ENCODE measurements around the gene MCC. TPM values are rescaled to one million over a fixed set of nuclear protein-coding genes. Genes with fewer than 3 reads are reported as not detected.
A peak's percentile ranks its signal among the peaks of the same experiment; 100 is the strongest.

MCC gene
- total RNA-seq, 1 experiment from 2014 or later: 7.1 TPM

DNA sequence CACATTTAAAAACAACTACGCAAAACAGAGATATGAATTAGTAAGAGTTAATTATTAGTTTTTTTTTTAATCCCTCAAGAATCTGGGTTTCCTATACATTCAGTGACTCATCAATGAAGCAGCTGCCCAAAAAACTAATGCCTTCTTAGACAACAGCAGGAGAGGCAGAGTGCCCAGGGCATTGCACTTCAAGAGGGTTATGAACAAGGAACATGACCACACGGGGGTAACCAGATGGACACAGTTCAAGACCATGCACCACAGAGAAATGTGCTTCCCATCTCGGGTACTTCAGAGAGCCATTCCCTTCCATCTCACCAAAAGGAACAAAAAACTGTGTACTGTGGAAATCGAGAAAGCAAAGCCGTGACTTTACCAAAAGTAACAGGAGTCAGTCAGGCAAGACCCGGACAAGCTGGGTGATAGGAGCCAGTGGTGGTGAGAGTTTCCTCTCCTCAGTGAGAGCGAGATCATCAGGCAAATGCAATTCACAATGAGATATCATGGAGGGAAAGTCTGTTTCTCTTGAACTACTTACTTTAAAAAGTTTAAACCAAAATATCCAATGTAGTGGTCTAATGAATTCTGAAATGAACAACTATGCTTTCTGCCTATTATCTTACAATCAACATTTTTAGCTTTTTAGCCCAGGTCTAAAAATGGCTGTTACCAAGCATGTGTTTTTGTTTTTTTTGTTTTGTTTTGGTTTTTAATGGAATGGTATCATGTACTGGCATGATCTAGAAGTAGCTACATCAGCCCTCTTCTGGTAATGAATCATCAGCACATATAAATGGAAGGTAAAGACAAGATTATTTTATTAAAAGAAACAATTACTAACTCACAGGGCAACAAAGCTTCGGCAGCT lies 245.5 kb downstream of the MCC start:
- ChIA-PET POLR2A (ENCODE audit: unreplicated experiment) (no interaction called here), CTCF (no interaction called here)
- Histone ChIP-seq H3K36me3 (ENCODE audit: low read depth, low read length) (no peaks in the 10 kb centered on the region), H3K4me3 (ENCODE audit: low read length) (no peak overlapping the region), H3K9ac (ENCODE audit: low read length) (no peak overlapping the region), H3K79me2 (ENCODE audit: low read length) (no peaks in the 10 kb centered on the region), H3K9me2 (replicated peaks; ENCODE audit: low read length) (no peaks in the 10 kb centered on the region), H3K4me1 (ENCODE audit: insufficient read depth, low read length) (0 out of 2 replicates have a peak, but pooled peaks cover 13% of the 10 kb centered on the region), H3K27ac (ENCODE audit: low read length) (no peak overlapping the region), H3K4me2 (ENCODE audit: low read length) (no peak overlapping the region), H3K9me3 (ENCODE audit: low read length) (no peaks in the 10 kb centered on the region), H3F3A (ENCODE audit: low read length, unreplicated experiment) (no peaks in the 10 kb centered on the region), H3K27me3 (ENCODE audit: low read length) (peaks cover 6% of the 10 kb centered on the region; the same call in 1 of the 2 replicates), H2AFZ (ENCODE audit: low read length) (no peak overlapping the region), H4K20me1 (ENCODE audit: low read length) (no peaks in the 10 kb centered on the region)
- no TSS peak for BruUV-seq (replicated peaks)
- intact Hi-C loops (cut with micrococcal nuclease): no loop called here
- ATAC-seq (peak; percentile 35; the same call in 1 of the 2 replicates), DNase-seq (peak; percentile 36)
- no peak for TF ChIP-seq EZH2 (IDR thresholded peaks at IDR 0.05; ENCODE audit: low read length, unreplicated experiment)
- no peak for TF ChIP-seq EZH2phosphoT487 (IDR thresholded peaks at IDR 0.05; ENCODE audit: borderline replicate concordance, low read length)
- TF ChIP-seq, protein P1, sequence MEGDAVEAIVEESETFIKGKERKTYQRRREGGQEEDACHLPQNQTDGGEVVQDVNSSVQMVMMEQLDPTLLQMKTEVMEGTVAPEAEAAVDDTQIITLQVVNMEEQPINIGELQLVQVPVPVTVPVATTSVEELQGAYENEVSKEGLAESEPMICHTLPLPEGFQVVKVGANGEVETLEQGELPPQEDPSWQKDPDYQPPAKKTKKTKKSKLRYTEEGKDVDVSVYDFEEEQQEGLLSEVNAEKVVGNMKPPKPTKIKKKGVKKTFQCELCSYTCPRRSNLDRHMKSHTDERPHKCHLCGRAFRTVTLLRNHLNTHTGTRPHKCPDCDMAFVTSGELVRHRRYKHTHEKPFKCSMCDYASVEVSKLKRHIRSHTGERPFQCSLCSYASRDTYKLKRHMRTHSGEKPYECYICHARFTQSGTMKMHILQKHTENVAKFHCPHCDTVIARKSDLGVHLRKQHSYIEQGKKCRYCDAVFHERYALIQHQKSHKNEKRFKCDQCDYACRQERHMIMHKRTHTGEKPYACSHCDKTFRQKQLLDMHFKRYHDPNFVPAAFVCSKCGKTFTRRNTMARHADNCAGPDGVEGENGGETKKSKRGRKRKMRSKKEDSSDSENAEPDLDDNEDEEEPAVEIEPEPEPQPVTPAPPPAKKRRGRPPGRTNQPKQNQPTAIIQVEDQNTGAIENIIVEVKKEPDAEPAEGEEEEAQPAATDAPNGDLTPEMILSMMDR (conservative IDR thresholded peaks at IDR 0.05; ENCODE audit: low read depth, low read length): no peak

GRCh38 chr5:113240951-113241726 lies 247.1 kb downstream of the MCC start:
- Histone ChIP-seq H3K27ac (ENCODE audit: low read length) (no peak overlapping the region), H3K4me2 (ENCODE audit: low read length) (no peak overlapping the region), H3K4me1 (ENCODE audit: insufficient read depth, low read length) (peaks cover 21% of the 10 kb centered on the region), H2AFZ (ENCODE audit: low read length) (no peak overlapping the region), H4K20me1 (ENCODE audit: low read length) (no peaks in the 10 kb centered on the region), H3K79me2 (ENCODE audit: low read length) (no peaks in the 10 kb centered on the region), H3K4me3 (ENCODE audit: low read length) (no peak overlapping the region), H3K27me3 (ENCODE audit: low read length) (peaks cover 6% of the 10 kb centered on the region; the same call in 1 of the 2 replicates), H3K9ac (ENCODE audit: low read length) (no peak overlapping the region), H3F3A (ENCODE audit: low read length, unreplicated experiment) (no peaks in the 10 kb centered on the region), H3K9me3 (ENCODE audit: low read length) (no peaks in the 10 kb centered on the region), H3K9me2 (replicated peaks; ENCODE audit: low read length) (no peaks in the 10 kb centered on the region), H3K36me3 (ENCODE audit: low read depth, low read length) (no peaks in the 10 kb centered on the region)
- intact Hi-C loops (cut with micrococcal nuclease): no loop called here
- no peak for TF ChIP-seq EZH2 (IDR thresholded peaks at IDR 0.05; ENCODE audit: low read length, unreplicated experiment)
- TF ChIP-seq, protein P1 (conservative IDR thresholded peaks at IDR 0.05; ENCODE audit: low read depth, low read length): no peak
- no peak; the same call in 1 of the 2 replicates for ATAC-seq
- peak; percentile 21 for DNase-seq
- BruUV-seq (replicated peaks): no TSS peak
- ChIA-PET POLR2A (ENCODE audit: unreplicated experiment) (no interaction called here), CTCF (no interaction called here)

Data from PC-3 (cell line).